GM12801 (cell line): ENCODE results near the gene SORCS2.

Source experiments
- CTCF ChIP-seq: IDR thresholded peaks from one replicate; pipeline ENCODE4 v1.5.1; 2011; ENCODE audit warnings: control low read depth; ENCODE audit not compliant: insufficient read length; ENCODE audit errors: extremely low read depth

Gene SORCS2

DNA sequence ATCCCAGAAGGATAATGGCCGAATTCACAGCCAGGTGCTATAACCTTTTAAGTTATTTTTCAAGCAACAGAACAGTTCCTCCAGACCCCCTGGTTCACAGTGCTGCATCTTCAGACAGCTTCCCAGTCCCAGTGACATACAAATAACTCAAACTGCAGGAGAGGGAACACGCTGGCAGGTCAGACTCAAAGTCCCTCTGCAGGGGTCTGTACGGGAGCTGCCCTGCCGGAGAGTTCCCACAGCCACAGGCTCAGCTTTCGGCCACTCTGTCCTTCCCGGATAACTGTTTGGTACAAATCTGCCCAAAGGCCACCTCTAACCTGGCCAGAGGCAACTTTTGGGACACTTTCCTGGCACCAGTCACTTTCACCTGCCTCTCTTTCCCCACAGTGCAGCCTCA, 517.1 kb downstream of the SORCS2 start:
- TF ChIP-seq CTCF: no peak

- no peak for TF ChIP-seq CTCF
Observed at GRCh38 chr4:7710126-7710525, 517.8 kb downstream of the SORCS2 start.

- no peak for TF ChIP-seq CTCF
Observed at GRCh38 chr4:7710576-7711306, 518.4 kb downstream of the SORCS2 start.

- TF ChIP-seq CTCF: no peak
Observed at GRCh38 chr4:7711307-7711963, 519.1 kb downstream of the SORCS2 start.

DNA sequence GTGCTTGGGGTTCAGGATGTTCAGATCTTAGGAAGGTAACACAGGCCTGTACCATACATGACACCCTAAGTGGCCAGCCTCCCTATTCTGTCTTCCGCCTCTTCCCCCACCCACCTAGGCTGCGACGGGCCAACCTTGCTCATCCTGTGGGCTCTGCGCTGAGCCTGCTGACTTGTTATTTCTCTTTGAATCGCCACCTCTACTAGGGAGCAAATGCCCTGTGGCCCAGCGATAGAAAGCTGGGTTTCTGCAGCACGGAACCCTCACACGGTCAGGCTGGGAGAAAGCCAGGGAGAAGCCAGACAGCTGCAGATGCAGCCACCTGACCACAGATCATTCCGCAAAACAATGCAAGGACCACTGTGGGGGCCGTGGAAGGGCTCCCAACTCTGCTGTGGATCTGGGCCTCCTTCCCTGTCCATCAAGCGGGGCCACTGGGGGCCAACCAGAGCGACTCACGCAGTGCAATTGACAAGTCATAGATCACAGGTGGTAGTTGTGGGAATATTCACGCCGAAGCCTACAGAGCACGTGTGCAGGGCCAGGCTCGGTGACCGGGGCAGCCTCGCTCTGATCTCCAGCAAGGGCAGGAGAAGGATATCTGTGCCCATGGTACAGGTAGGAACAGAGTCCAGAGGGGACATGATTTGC, 519.8 kb downstream of the SORCS2 start:
- TF ChIP-seq CTCF: no peak

DNA sequence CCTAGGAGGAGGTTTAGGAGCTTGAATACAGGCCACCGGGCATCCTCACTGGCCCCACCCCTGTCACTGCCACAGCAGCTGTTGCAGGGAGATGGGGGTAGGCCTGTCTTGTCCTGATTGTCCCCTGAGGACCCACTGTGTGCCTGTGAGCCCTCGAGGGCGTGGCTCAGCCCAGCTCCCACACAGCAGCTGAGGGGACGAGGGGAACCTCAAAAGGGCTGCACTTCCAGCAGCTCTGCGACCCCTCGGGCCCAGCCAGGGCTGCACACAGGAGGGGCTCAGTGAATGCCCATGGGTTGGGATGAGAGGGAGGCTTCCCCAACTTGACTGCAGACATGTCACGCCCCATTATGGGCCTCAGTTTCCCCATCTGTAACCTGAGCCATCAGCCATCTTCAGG, 521.4 kb downstream of the SORCS2 start:
- no peak for TF ChIP-seq CTCF

- no peak for TF ChIP-seq CTCF
Observed at GRCh38 chr4:7714176-7714575, 521.8 kb downstream of the SORCS2 start.
